Stimulated activated CD8-positive, alpha-beta memory T cell treated with anti-CD3 and anti-CD28 coated beads, Interleukin-12 subunit alpha, Interleukin-12 subunit beta, amount 100 ng/mL, for 4 hours (primary cell): ENCODE measurements around the gene DERA.

ENCODE experiments used
- DNase-seq: peaks from one replicate; pipeline ENCODE4 v3.0.0-alpha.2; 2020; ENCODE audit warnings: low read depth

DERA gene

DNA sequence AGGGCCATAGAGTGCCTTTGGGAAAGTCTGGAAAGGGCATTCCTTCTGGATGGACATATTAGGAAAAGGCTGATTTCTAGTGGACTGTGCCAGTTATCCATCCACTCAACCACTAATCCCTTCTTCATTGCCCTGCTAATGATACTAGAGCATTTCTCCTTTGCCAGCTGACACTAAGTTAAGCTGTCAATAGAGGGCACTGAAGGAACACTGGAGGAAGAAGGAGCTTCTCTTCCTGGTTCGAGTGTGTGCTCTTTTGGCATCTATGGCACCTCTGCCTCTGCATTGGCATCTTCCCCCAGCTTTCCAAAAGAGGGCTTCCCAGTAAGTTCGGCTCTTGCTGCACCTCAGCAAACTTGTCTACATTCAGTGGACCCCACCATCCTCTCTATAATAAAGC, 165.4 kb downstream of the DERA start:
- no peak for DNase-seq

DNA sequence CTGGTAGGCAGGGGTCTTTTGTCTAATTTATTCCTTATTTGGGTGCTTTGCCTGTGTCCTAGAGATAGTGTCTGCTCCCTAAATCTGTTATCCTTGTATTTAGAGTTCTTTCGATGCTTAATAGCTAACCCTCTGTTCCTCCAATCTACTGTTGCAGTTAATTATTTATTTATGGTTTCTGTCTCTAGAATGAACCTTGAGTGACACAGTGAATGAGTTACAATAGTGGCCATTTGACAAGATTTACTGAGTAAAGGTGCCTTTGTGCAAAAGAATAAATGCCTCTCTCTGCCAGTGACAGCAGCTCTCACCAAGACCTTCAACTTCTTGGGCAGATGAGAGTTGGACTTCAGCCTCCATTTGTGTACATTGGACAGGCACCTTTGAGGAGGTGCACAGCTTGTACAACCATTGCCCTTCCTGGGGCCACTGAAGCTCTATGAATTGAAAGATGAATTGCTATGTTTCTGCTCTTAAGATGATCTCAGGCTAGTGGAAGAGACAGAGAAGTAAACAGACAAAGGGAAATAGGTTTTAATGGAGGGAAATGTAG, 165.9 kb downstream of the DERA start:
- no peak for DNase-seq

DNA sequence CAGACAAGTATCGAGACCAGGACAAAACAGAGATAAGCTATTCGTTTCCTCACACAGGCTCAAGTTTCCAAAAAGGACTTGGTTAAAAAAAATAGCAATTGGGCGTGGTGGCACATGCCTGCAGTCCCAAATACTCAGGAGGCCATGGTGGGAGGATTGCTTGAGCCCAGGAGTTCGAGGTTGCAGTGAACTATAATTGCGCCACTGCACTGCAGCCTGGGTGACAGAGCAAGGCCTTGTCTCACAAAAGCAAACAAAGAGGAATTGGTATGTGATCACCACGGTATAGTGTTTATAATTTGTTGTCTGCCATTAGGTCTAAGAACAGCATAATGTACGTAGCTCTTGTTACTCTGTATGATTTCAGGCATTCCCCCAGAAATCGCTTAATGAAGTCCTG, 175.3 kb downstream of the DERA start:
- DNase-seq: no peak

DNA sequence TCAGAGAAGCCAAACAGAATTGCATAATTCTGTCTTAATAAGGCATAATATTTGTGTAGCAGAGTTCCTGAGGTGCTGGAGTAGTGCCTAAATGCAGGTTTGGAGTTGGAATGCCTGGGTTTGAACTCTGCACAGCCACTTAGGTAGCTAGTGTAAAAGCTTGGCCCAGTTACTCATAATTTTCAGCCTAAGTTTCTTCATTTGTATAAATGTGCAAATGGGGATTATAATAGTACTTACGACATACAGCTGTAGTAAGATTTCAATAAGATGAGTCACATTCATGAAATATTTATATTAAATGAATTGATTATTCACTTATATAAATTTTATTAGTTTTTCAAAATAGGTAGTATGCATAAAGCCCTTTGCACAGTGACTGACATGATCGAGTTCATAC, 175.8 kb downstream of the DERA start:
- DNase-seq: no peak
